Activated effector memory CD4-positive, alpha-beta T cell treated with anti-CD3 and anti-CD28 coated beads, Interleukin-2, amount 50 U/mL, for 16 hours (primary cell): Measurements from ENCODE around the gene ACCS.

Experiments used
- DNase-seq: peaks from one replicate; pipeline ENCODE4 v3.0.0-alpha.2; 2020

The ACCS gene, protein sequence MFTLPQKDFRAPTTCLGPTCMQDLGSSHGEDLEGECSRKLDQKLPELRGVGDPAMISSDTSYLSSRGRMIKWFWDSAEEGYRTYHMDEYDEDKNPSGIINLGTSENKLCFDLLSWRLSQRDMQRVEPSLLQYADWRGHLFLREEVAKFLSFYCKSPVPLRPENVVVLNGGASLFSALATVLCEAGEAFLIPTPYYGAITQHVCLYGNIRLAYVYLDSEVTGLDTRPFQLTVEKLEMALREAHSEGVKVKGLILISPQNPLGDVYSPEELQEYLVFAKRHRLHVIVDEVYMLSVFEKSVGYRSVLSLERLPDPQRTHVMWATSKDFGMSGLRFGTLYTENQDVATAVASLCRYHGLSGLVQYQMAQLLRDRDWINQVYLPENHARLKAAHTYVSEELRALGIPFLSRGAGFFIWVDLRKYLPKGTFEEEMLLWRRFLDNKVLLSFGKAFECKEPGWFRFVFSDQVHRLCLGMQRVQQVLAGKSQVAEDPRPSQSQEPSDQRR

DNA sequence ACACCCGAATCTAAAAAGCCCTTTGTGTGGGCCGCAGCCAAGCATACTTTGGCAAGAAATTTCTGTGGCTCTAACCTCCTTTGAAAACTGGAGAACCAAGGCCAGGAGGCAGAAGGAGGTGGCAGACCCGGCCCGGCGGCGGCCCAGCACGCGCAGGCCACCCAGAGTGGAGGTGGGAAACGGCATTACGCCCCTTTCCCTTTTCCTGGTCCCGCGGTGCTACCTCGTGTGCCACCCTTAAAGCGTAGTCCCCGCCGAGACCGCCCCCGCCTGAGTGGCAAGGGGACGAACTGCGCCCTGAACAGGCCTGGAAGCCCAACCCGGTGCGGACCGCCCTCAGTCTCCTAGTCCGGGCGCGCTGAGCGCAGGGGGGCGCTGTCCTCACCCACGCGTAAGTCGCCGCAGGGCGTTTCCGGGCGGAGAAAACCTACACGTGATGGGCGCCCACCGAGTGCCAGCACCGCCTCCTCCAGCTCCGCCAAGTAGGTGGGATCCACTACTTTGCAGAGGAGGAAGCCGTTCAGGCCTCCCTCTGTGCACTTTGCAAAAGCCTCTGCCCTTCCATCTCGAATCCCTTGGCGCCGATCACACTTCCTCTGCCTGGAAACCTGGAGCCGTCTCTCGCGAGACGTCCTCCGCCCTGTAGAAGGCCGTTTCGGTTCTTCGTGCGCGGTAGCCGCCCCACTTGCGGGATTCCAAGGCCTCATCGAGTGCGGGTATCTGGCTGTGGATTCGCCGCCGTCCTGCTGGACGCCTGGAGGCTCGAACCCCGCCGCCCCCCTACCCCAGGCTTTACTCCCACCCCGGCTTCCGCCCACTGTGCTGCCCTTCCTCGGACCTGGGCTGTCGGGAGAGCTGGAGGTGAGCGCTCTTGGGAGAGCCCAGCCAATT is at the start of gene ACCS:
Gene ACCS (plus strand): TSS at position 430 of the 891 bp plus-strand sequence. CDS start 1,358 bp downstream, outside the sequence.
- peak; percentile 95 for DNase-seq

DNA sequence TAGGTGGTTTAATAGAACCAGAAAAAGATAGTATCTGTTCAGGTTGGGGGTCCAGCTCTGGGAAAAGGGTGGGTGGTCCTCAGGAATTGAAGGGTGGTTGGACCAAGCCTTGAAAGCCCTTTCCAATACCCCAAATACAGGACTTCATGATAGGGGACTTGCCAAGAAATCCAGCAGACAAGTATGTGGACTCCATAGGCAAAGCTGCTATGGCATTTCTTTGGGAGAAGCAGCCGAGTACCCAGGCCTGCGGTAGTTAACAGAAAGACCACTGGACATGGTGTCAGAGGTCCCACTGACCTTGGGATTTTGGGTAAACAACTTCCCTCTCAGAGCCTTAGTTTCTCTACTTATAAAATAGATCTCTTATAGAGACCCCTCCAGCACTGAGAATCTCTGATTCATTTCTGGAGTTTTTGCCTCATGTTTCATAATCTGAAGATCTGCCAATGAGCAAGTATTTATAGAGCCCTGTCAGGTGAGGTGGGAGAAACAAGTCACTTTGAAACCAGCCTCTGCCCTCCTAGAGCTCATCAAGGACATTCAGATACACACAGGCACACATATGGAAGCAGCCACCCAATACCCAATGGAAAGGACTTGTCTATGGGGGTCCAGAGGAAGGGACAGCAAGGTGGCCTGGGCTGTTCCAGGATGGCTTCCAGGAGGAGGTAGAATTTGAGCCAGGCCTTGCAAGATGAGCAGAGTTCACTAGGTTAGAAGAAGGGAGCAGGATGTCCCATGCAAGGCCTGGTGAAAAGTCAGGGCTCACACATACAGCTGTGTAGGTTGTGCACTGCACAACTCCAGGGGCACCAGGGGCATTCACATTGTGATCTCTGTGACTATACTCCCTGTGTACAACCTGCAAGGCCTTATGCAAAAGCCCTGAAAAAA is 49.3 kb upstream of the ACCS start:
- no peak for DNase-seq

DNA sequence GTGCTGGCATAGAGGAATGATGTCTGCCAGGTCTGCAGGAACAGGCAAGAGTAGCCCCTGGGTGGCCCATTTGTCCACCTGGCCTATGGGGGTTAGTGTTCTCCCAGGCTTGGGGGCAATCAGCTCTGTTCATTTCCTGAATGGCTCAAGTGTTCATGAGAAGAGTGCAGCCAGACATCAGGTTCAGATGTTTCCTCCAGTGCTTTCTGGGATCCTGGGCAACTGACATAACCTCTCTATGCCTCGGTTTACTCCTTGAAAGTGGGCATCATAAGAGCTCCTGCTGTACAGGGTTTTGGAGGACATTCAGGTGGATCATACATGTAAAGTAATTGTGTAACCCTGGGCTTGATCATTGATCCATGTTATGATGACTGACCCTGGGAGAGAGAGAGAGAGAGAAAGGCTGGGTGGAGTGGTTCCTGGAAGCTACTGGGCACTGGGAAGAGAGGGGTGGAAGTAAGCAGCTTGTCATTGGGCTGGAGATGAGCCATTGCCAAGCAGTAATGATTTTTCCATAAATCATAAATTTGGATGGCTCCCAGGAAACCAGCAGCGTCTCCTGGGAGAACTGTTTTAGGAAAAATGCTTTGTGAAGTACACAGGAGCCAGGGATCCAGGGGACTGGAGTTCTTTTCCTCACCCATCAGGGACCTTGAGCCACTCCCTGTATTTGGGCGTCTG is 48.5 kb upstream of the ACCS start:
- no peak for DNase-seq

DNA sequence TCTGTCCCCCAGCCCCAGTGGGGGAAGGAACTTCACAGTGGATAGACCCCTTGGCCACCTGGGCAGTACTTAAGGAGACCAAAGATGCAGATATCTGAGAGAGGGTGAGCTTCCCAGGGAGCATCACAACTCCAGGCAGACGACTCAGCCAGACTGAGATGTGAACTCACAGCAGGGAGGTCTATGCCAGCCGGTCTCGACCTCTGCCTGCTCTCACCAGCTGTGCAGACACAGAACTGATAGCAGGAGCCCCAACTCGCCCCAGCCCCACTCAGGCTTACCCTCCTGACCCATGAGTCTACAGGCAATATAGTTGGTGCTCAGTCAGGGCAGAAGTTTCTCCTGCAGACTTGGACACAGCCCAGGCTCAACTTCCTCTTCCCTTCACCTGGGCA is 47.9 kb upstream of the ACCS start:
- no peak for DNase-seq

DNA sequence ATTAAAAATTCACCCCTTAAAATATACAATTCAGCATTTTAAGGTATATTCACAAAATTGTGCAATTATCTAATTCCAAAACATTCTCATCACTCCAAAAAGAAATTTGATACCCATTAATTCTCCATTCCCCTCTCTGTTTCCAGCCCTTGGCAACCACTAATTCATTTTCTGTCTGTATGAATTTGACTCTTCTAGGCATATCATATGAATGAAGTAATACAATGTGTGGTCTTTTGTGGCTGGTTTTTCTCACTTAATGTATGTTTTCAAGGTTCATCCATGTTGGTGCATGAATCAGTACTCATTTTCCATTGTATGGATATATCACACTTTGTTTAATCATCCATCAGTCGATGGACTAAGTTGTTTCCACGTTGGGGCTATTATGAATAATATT is 47.2 kb upstream of the ACCS start:
- no peak for DNase-seq

DNA sequence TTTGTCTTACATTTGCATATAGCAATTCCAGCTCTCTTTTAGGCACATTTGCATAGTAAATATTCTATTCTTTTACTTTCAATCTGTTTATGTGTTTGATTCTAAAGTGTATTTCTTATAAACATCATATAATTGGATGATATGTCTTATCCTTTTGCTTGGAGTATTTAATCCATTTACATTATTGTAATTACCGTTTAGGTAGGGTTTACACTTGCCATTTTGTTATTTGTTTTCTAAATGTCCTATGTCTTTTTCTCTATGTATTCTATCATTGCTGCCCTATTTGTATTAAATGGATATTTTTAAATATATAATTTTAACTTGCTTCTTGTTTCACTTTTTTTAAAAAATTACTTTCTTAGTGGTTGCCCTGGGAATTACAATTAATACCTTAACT is 41.1 kb upstream of the ACCS start:
- DNase-seq = no peak

DNA sequence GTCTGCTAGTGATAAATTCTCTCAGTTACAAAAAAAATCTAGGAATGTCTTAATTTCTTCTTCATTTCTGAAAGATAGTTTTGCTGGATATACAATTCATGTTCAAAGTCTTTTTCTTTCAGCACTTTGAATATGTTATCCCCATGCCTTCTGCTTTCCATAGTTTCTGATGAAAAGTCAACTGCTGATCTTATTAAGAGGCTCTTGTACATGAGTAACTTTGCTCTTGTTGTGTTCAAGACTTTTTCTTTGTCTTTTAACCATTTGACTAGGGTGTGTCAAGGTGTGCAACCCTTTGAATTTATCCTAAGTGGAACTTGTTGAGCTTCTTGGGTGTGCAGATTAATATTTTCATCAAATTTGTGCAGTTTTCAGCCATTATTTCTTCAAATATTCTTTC is 40.3 kb upstream of the ACCS start:
- no peak for DNase-seq

DNA sequence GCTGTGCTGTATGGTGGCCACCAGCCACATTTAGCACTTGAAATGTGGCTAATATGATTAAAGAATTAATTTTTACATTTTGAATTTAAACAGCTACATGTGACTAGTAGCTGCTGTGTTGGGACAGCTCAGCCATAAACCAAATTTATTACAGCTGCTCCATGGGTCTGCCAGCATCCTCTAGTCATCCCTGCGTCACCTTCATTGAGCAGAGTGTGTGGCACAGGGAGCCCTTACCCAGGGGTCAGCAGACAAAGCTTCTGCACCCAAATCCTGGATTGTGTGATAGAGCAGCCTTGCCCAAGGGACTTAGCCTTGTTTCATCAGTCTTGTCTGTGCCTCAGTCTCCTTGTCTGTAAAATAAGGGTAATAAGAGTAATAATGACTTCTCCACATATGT is 37.7 kb upstream of the ACCS start:
- no peak for DNase-seq

DNA sequence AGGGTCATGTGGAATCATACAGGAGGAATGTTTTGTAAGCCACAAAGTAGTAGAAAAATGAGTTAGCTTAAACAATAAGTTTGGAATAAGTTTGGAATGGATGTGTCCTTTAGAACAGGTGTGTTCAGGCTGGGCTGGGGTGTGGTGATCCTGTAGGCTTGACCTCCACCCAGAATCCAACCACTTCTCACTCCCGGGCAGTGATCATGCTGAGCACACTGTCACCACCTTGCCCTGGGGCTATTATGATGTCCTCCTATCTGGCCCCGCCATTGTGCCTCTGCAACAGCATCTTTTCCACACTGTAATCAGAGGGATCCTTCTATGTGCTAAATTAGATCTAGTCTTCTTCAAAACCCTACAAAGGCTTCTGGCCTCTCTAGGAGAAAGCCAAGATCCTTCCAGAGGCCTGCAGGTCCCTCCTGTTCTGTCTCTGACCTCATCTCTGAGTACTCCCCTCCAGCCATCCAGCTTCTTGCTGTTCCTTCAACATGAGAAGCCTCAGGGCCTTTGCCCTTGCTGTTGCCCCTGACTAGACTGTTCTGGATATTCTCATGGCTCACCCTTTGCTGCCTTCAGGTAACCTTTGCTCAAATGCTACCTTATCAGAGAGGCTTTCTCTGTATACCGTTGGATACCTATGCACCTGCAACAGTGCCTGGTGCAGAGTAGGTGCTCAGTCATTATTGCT is 37.1 kb upstream of the ACCS start:
- DNase-seq = no peak

DNA sequence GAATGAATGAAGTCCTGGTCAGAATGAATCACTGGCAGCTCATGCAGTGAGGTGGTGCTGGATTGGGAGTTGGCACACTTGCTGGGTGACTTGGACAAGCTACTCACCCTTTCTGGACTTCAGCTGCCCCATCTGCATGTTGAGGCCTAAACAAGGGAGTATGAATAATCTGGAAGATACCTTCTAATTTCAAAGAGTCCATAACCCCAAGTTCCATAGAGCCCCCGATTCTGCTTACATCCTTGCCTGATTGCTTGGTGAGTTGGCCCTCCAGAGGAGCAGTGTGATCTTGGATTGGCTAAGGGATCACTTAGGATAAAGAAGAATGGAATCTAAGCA is 36.6 kb upstream of the ACCS start:
- no peak for DNase-seq

DNA sequence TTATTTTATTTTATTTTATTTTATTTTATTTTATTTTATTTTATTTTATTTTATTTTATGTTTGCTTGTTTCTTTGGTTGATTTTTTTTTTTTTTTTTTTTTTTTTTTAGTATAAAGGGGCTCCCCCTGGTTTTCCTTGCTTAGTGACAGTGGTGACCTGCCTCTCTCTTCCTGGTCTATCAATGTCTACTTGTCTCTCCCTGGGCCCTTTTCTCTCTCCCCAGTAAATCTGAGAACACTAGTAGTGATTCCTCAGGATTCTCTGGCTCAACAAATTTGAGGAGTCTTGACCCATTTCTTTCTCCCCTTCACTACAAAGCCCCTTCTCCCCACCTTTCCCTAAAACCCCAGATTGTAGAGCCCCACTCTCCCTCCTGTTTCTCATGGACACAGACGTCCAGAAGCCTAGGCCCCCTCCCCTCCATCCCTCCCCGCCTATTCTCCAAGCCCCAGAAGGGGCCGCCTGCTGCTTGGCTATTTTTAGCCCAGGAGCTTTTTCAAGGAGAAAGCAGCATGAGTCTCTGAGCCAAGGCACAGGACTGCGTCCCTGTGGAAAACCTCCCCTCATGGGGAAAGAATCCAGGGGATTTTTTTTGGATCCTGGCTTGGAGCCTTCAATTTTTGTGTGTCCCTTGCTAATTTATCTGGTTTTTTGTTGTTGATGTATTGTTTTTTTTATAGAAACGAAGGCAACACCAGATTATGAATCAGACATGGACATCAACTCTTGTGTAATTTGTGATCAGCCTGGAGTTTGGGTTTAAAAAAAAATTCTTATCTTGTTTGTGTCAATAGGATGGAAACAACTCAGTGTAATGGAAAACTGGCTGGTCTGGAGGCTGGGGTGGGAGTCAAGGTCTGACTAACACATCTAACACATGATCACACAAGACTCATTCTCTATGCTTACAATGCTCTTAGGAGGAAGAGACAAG is 35.8 kb upstream of the ACCS start:
- DNase-seq = no peak

DNA sequence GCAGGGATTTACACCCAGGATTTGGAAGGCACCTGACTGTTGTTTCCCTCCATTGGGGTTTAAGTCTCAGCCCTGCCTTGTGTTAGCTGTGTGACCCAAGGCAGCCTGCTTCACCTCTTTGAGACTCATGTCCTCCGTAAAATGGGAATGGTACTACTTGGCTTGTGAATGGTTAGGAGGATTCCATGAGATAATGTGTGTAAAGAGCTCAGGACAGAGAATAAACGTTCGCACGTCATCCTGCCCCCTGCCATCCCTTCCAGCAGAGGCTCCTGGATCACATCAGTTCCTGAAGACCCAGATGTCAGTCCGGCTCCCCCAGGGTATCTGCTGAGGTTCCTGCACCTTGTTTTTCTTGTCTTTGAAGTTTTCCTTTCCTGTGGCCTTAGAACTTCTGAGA is 35.1 kb upstream of the ACCS start:
- no peak for DNase-seq

DNA sequence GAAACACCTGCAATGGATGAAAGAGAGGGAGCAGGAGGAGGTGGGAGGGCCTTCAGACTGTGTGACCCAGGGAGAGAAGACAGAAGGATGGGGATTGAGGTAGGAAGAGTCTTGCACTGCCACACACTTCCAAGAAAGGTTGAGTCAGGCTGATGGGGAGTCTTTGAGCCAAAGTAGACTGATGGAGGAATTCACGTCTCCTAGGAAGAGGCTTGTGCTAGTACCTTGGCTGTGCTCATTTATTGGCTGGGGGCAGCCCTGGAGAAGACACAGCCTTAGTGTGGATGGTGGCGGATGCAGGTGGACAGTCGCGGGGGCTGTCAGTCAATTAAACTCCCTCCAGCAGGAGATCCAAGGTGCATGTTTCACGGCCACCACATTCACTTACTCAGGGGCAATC is 34.5 kb upstream of the ACCS start:
- no peak for DNase-seq

DNA sequence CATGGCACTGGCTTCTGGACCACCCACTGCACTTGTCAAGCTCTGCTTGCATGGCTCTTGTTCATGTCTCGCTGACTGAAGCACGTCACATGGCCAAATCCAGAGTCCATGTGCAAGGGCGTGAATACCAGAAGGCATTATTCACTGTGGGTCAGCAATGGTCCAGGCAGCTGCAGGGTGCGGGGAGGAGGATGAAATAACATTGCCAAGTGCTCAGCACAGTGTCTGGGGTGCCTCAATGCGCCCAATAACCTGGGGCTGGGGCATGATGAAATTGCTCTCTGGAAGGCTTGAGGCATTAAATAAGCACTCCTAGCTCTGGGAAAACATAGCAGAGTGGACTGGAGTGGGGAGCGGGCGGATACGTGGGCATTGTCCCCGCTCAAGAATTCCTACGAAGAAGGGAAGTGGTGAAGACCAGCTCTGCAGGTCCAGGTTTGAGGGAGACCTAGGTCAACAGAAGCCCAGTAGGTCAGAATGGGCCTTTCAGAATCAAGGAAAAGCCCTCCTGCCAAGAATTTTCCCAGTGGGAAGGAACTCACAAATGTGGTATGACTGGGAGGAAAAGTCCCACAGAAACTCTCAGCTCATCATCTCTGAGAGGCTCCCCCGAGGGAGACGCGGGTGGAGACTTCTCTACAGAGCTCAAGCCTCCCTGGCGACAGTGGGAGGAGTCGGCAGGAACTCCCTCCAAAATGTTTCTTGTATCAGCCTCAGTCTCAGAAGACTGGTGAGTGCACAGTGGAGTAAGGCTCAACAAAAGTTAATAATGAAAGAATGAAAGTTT is 33.6 kb upstream of the ACCS start:
- no peak for DNase-seq

DNA sequence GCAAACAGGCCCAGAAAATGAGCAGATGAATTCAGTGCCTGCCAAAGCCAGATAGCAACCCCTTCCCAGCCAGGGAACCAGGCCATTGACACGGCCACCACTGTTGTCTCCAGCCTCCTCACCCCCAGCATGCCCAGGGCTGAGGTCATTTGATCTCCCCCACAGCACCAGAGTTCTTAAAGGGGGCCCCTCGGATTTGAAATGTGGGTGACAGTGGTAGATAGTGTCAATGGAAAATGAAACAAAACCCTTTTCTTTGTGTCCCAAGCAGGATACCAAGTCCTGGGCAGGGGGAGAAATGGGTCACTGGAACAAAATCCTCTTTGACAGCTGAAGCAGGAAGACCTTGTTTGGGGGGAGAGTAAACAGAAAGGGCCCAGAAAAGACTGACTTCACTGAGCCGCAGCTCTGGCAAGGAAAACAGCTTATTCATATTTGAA is 32.6 kb upstream of the ACCS start:
- DNase-seq = no peak

DNA sequence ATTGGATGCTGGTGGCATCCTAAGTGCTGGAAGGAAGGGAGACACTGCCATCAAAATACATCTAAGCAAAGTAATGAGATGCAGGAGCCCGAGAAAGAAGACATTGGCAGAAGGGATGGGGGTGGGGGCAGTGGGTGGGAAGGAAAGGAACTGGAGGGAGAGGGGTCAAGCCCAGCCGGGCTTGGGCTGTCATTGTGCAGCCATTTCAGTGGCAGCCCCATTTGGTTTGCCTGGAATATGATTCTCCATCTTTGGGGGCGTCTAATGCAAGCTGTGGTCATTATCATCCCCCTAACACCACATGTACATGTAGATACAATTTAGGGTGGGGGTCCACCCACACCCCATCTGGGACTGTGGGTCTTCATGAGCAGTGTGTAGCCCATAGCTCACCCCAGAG is 32.2 kb upstream of the ACCS start:
- no peak for DNase-seq

DNA sequence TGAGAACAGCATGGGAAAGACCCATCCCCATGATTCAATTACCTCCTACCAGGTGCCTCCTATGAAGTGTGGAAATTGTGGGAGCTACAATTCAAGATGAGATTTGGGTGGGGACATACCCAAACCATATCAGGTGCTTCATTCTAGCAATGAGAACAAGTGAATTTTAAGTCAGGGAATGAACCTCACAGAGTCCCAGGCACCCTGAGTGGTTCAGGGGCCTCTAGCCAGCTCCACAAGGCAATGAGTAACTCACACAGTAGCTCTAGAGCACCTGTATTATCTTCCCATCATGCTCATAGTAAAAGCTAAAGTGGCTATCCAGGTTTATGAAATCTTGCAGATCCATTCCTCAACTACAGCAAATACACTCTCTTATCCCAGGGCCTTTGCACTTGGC is 31.4 kb upstream of the ACCS start:
- DNase-seq = no peak

DNA sequence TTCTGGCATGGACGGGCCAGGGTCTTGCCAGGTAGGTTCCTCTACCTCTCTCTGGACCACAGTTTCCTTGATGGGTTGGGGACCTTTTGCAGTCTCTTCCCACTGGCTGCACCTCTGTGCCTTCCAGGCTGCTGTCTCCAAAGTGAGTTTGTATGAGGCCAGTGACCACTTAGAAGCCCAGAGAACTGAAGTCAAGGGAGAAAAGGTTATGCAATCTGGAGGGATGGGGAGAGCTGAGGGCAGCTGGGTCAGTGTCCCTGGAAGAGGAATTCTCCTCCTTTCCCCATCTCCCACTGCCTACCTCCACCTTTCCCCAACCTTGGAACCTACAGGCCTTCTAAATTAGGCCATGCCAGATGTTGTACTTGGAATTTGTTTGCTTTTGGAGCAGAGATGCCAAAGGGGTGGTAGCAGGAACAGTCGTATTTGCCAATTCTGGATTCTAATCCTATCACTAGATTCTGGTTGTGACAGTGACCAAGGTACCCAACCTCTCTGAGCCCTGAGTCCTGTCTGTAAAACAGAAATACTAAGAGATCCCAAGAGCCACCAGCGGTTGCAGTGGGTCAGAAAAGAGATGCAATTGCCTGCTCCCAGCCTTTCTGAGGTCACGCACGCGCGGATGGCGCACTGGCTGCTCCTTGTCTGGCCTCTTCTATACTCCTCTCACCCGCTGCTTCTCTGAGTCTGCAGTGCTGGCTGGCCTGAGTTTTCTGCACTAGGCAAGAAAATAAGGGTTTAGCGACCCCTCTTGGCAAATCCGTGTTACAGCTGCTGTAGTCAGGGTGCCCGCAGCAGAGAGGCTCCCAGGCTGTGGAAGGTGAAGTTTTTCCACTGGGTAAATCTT is 29.0 kb upstream of the ACCS start:
- DNase-seq = no peak

DNA sequence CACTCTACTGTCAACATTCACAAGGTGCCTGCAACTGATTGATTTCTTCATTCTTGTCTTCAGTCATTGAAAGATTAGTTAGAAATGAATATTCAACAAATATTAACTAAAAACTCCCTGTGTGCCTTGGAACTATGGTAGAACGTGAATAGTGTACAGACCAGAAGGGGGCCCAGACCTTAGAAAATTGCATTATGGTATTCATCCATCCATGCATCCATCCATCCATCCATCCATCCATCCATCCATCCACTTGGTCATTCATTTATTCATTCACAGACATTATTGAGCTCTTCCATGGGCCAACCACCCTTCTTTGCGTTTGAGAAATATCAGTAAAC is 28.4 kb upstream of the ACCS start:
- DNase-seq = no peak
